PC-9 (cell line): ENCODE results near the gene LMCD1.

ENCODE experiments used
- CTCF ChIP-seq: fragments of 200-600 bp; sonication (generic); conservative IDR thresholded peaks from 2 replicates; pipeline ENCODE4 v1.6.1; 2017; ENCODE audit warnings: mixed run types, antibody characterized with exemption, mild to moderate bottlenecking, moderate library complexity
- EZH2 ChIP-seq: fragments of 200-600 bp; sonication (generic); IDR thresholded peaks from 2 replicates; pipeline ENCODE4 v1.8.0; 2017; ENCODE audit warnings: antibody characterized with exemption, low read depth

GRCh38 chr3:8596321-8597218 lies 94.9 kb downstream of the LMCD1 start:
- TF ChIP-seq CTCF (no peak), EZH2 (no peak)
